Liver (tissue), 9 donors: ENCODE results near the gene SAFB2. TPM values are rescaled to one million over a fixed set of nuclear protein-coding genes. Genes with fewer than 3 reads are reported as not detected.

Source experiments
- DNase-seq: peaks from one replicate; pipeline ENCODE4 v3.0.0-alpha.2; 2017; ENCODE audit warnings: low spot score
- H3K27ac ChIP-seq, 2 donors: one replicate each; pipeline ENCODE4 v1.7.0; 2013; ENCODE audit warnings: inconsistent platforms in 2 of 2, low read length in 2 of 2, control low read depth in 1 of 2, low read depth in 1 of 2, mild to moderate bottlenecking in 1 of 2
- H3K27me3 ChIP-seq, 4 donors: one replicate each; pipeline versions ENCODE4 v1.6.1 to v1.7.0; 2013; ENCODE audit warnings: low read length in 3 of 4, inconsistent platforms in 1 of 4, mild to moderate bottlenecking in 1 of 4, moderate library complexity in 1 of 4; ENCODE audit not compliant: control insufficient read depth in 4 of 4, insufficient read depth in 4 of 4
- H3K36me3 ChIP-seq, 4 donors: one replicate each; pipeline versions ENCODE4 v1.6.1 to v1.7.0; 2013; ENCODE audit warnings: low read length in 3 of 4, mild to moderate bottlenecking in 3 of 4, low read depth in 1 of 4, moderate library complexity in 1 of 4; ENCODE audit not compliant: control insufficient read depth in 4 of 4, insufficient read depth in 3 of 4
- H3K4me1 ChIP-seq, 4 donors: one replicate each; pipeline versions ENCODE4 v1.6.1 to v1.7.0; 2013; ENCODE audit warnings: low read length in 3 of 4, mild to moderate bottlenecking in 3 of 4, moderate library complexity in 1 of 4; ENCODE audit not compliant: control insufficient read depth in 4 of 4, insufficient read depth in 4 of 4
- H3K4me3 ChIP-seq, 3 donors: one replicate each; pipeline versions ENCODE4 v1.6.1 to v1.7.0; 2013; ENCODE audit warnings: low read length in 3 of 3, control low read depth in 1 of 3, low read depth in 1 of 3, mild to moderate bottlenecking in 1 of 3
- H3K9ac ChIP-seq, 2 donors: one replicate each; pipeline ENCODE4 v1.7.0; 2013; ENCODE audit warnings: low read length in 2 of 2, mild to moderate bottlenecking in 2 of 2, moderate library complexity in 2 of 2, control low read depth in 1 of 2, low read depth in 1 of 2
- H3K9me3 ChIP-seq, 4 donors: one replicate each; pipeline versions ENCODE4 v1.6.1 to v1.7.0; 2013; ENCODE audit warnings: low read length in 3 of 4; ENCODE audit not compliant: control insufficient read depth in 4 of 4
- ATF3 ChIP-seq: IDR thresholded peaks from 2 replicates; pipeline ENCODE4 v1.6.1; 2016; ENCODE audit warnings: antibody characterized with exemption
- EGR1 ChIP-seq, 2 donors: IDR thresholded peaks; 2 replicates each; pipeline ENCODE4 v1.6.1; 2016 to 2018; ENCODE audit warnings: antibody characterized with exemption in 2 of 2, low read depth in 2 of 2
- FOXA1 ChIP-seq: IDR thresholded peaks from 2 replicates; pipeline ENCODE4 v1.6.1; 2016; ENCODE audit warnings: antibody characterized with exemption
- FOXA2 ChIP-seq: IDR thresholded peaks from 2 replicates; pipeline ENCODE4 v1.6.1; 2016; ENCODE audit warnings: antibody characterized with exemption
- GABPA ChIP-seq, 2 donors: IDR thresholded peaks in 1 of 2; conservative IDR thresholded peaks in 1 of 2; 2 replicates each; pipeline ENCODE4 v1.6.1; 2016; ENCODE audit warnings: antibody characterized with exemption in 2 of 2, mild to moderate bottlenecking in 1 of 2, moderate library complexity in 1 of 2
- HNF4A ChIP-seq, 2 donors: conservative IDR thresholded peaks; 2 replicates each; pipeline ENCODE4 v1.6.1; 2016; ENCODE audit warnings: antibody characterized with exemption in 2 of 2, mild to moderate bottlenecking in 2 of 2
- JUND ChIP-seq, 2 donors: IDR thresholded peaks; 2 replicates each; pipeline ENCODE4 v1.6.1; 2016; ENCODE audit warnings: antibody characterized with exemption in 2 of 2
- NR2F2 ChIP-seq: IDR thresholded peaks from 2 replicates; pipeline ENCODE4 v1.6.1; 2016; ENCODE audit warnings: antibody characterized with exemption
- RAD21 ChIP-seq, 2 donors: IDR thresholded peaks; 2 replicates each; pipeline ENCODE4 v1.6.1; 2016; ENCODE audit warnings: antibody characterized with exemption in 2 of 2, mild to moderate bottlenecking in 2 of 2
- SP1 ChIP-seq: IDR thresholded peaks from 2 replicates; pipeline ENCODE4 v1.6.1; 2018; ENCODE audit warnings: antibody characterized with exemption, mild to moderate bottlenecking
- TAF1 ChIP-seq: conservative IDR thresholded peaks from 2 replicates; pipeline ENCODE4 v1.6.1; 2016; ENCODE audit warnings: antibody characterized with exemption, mild to moderate bottlenecking
- YY1 ChIP-seq: IDR thresholded peaks from 2 replicates; pipeline ENCODE4 v1.6.1; 2016; ENCODE audit warnings: antibody characterized with exemption, mild to moderate bottlenecking
- WGBS: extraction: QIAGEN DNeasy Blood & Tissue Kit; methylation state at CpG from one replicate; pipeline ENCODE4 v1.1.7; 2013; 5-methylcytosine and 5-hydroxymethylcytosine counted together
- polyA plus RNA-seq, 2 donors: library from polyadenylated mRNA; stranded (reverse) in 1 of 2; unstranded in 1 of 2; fragments of 200-250 nt in 1 of 2; fragments of >200 nt in 1 of 2; fragmentation: Nextera tagmentation in 1 of 2; extraction: Ambion mirVana in 1 of 2; gene quantifications; one replicate each; pipeline versions ENCODE4 v1.2.1 to v1.2.3, GENCODE V29; 2013 to 2015
- total RNA-seq, 2 donors: library from RNA; depleted of rRNA; stranded (reverse); fragments of >200 nt; gene quantifications; one replicate each; pipeline ENCODE4 v1.2.3, GENCODE V29; 2014
- TF ChIP-seq, protein P1 (sequence below): IDR thresholded peaks from 2 replicates; pipeline ENCODE4 v1.6.1; 2016; ENCODE audit warnings: antibody characterized with exemption
- TF ChIP-seq, protein P2 (sequence below): IDR thresholded peaks from 2 replicates; pipeline ENCODE4 v1.6.1; 2016; ENCODE audit warnings: antibody characterized with exemption, mild to moderate bottlenecking
- TF ChIP-seq, protein P3 (sequence below): IDR thresholded peaks from 2 replicates; pipeline ENCODE4 v1.6.1; 2016; ENCODE audit warnings: antibody characterized with exemption
- donor health status: healthy.
- donor health status: healthy.
- donor health status: healthy.
- donor health status: healthy.
- donor health status: healthy.

The SAFB2 gene
- total and polyA plus RNA-seq, 4 donors = 18.7 to 57.8 (median 28.5) TPM

- no peak for DNase-seq
- 38% methylated on average over 4 of the region's 4 CpGs for WGBS
- peaks cover 1 to 9% (median 6%) of the 10 kb centered on the region in 4 donors for H3K36me3 ChIP-seq
- H3K27ac ChIP-seq = peak overlapping the region; percentile 15 to 48
- no peak overlapping the region for H3K4me3 ChIP-seq
- no peaks in the 10 kb centered on the region for H3K27me3 ChIP-seq
- H3K4me1 ChIP-seq = peaks cover 9 to 54% (median 38%) of the 10 kb centered on the region in 4 donors
- no peak overlapping the region for H3K9ac ChIP-seq
- TF ChIP-seq TAF1 (no peak), HNF4A (conservative IDR thresholded peaks at IDR 0.05) (peak in 1 of 2 donors; percentile 13), JUND (IDR thresholded peaks at IDR 0.05) (no peak), YY1 (no peak), FOXA1 (no peak), RAD21 (IDR thresholded peaks at IDR 0.05) (no peak)
- TF ChIP-seq, protein P1, sequence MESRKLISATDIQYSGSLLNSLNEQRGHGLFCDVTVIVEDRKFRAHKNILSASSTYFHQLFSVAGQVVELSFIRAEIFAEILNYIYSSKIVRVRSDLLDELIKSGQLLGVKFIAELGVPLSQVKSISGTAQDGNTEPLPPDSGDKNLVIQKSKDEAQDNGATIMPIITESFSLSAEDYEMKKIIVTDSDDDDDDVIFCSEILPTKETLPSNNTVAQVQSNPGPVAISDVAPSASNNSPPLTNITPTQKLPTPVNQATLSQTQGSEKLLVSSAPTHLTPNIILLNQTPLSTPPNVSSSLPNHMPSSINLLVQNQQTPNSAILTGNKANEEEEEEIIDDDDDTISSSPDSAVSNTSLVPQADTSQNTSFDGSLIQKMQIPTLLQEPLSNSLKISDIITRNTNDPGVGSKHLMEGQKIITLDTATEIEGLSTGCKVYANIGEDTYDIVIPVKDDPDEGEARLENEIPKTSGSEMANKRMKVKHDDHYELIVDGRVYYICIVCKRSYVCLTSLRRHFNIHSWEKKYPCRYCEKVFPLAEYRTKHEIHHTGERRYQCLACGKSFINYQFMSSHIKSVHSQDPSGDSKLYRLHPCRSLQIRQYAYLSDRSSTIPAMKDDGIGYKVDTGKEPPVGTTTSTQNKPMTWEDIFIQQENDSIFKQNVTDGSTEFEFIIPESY = no peak
- H3K9me3 ChIP-seq = no peaks in the 10 kb centered on the region
Measured at GRCh38 chr19:5632241-5632612, 9.7 kb upstream of the SAFB2 start.

- Histone ChIP-seq H3K27me3 (no peaks in the 10 kb centered on the region), H3K27ac (peak overlapping the region; percentile 15 to 48), H3K9ac (no peak overlapping the region), H3K4me1 (peaks cover 9 to 57% (median 38%) of the 10 kb centered on the region in 4 donors), H3K36me3 (peaks cover 3 to 14% (median 11%) of the 10 kb centered on the region in 4 donors), H3K4me3 (no peak overlapping the region), H3K9me3 (no peaks in the 10 kb centered on the region)
- TF ChIP-seq SP1 (peak; percentile 2), GABPA (IDR thresholded peaks at IDR 0.05 in 1 of 2, conservative IDR thresholded peaks at IDR 0.05 in 1 of 2) (no peak), HNF4A (conservative IDR thresholded peaks at IDR 0.05) (peak in 1 of 2 donors; percentile 13), YY1 (peak; percentile 30)
- DNase-seq = no peak
- 66% methylated on average over 9 of the region's 9 CpGs for WGBS
Measured at GRCh38 chr19:5631567-5632240, 9.1 kb upstream of the SAFB2 start.

DNA sequence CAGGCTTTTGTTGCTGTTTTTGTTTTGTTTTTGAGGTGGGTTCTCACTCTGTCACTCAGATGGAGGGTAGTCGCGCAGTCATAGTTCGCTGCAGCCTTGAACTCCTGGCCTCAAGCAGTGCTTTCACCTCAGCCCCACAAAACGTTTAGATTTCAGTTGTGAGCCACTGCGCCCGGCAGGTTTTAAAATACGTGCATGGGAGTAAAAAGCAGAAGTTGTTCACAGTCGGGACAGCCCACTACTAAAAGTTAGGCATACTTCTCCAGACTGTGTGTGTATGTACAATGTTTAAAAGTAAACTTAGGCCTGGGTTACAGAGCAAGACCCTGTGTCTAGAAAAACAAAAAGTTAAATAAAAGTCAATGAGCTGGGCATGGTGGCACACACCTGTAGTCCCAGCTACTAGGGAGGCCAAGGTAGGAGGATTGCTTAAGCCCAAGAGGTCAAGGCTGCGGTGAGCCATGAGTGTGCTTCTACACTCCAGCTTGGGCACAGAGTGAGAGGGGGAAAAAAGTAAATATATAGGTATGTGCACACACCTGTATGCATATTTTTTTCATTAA lies 6.4 kb upstream of the SAFB2 start:
- no peak overlapping the region for H3K9ac ChIP-seq
- no peak overlapping the region for H3K4me3 ChIP-seq
- H3K4me1 ChIP-seq = peaks cover 9 to 74% (median 57%) of the 10 kb centered on the region in 4 donors
- WGBS = 76% methylated on average over 9 of the region's 9 CpGs
- DNase-seq = no peak
- peaks cover 3 to 25% (median 14%) of the 10 kb centered on the region in 4 donors for H3K36me3 ChIP-seq
- TF ChIP-seq ATF3 = no peak
- no peak for TF ChIP-seq RAD21 (IDR thresholded peaks at IDR 0.05)
- TF ChIP-seq, protein P2, sequence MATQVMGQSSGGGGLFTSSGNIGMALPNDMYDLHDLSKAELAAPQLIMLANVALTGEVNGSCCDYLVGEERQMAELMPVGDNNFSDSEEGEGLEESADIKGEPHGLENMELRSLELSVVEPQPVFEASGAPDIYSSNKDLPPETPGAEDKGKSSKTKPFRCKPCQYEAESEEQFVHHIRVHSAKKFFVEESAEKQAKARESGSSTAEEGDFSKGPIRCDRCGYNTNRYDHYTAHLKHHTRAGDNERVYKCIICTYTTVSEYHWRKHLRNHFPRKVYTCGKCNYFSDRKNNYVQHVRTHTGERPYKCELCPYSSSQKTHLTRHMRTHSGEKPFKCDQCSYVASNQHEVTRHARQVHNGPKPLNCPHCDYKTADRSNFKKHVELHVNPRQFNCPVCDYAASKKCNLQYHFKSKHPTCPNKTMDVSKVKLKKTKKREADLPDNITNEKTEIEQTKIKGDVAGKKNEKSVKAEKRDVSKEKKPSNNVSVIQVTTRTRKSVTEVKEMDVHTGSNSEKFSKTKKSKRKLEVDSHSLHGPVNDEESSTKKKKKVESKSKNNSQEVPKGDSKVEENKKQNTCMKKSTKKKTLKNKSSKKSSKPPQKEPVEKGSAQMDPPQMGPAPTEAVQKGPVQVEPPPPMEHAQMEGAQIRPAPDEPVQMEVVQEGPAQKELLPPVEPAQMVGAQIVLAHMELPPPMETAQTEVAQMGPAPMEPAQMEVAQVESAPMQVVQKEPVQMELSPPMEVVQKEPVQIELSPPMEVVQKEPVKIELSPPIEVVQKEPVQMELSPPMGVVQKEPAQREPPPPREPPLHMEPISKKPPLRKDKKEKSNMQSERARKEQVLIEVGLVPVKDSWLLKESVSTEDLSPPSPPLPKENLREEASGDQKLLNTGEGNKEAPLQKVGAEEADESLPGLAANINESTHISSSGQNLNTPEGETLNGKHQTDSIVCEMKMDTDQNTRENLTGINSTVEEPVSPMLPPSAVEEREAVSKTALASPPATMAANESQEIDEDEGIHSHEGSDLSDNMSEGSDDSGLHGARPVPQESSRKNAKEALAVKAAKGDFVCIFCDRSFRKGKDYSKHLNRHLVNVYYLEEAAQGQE = no peak
- TF ChIP-seq FOXA1 = no peak
- TF ChIP-seq JUND (IDR thresholded peaks at IDR 0.05) = no peak
- no peak for TF ChIP-seq NR2F2
- TF ChIP-seq EGR1 (IDR thresholded peaks at IDR 0.05; ENCODE audit: low read depth in 2 of 2) = no peak
- no peak for TF ChIP-seq FOXA2
- TF ChIP-seq, protein P3, sequence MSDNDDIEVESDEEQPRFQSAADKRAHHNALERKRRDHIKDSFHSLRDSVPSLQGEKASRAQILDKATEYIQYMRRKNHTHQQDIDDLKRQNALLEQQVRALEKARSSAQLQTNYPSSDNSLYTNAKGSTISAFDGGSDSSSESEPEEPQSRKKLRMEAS = no peak
- H3K9me3 ChIP-seq = no peaks in the 10 kb centered on the region
- H3K27me3 ChIP-seq = no peaks in the 10 kb centered on the region
- H3K27ac ChIP-seq = peak overlapping the region in 1 of 2 donors; percentile 40
